ENCODE results near the gene ALG1. TPM values are rescaled to one million over a fixed set of nuclear protein-coding genes. Genes with fewer than 3 reads are reported as not detected.
"Not testable (repeated sequence)": the region's sequence is repeated elsewhere in the genome, so short reads cannot be mapped to it uniquely, and the experiment has no call there.

Gene ALG1
- total and polyA plus RNA-seq, 2 of the 13 experiments (the other 11 are each of a cell fraction or from before 2014, with no cell fraction given): 43.3 to 75.6 TPM

DNA sequence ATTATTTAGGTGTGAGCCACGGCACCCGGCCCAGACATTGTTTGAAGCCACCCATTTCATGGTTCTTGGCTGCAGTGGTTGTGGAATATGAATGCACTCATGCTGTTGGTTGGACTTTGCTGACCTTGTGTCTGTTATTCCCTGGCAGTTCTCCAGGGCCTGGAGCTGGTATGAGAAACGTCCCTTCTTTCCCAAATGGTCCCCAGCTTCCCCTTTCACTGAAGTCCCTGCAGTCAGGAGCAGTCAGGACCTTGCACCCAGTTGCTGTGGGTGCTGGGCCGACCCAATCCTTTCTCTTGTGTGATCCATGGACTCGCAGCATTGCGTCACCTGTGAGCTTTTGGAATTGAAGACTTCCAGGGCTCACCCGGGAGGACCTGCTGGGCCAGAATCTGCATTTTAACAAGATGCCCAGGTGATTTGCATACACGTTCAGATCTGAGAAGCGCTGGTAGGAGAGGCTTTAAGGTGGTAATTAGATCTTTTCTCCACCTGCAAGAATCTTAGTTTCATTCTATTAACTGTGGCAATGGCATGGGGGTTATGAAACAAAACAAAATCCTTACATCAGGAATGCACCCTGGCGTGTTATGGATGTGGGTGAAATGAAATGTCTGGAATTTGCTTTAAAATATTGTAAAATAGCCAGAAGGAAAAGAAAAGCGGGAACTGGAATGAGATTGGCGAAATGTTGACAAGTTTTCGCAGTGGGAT, 63.3 kb downstream of the ALG1 start (continued):
- peak in 1 of 2 experiments; percentile 49; a peak in 2 of 4 replicates for TF ChIP-seq POLR2A (IDR thresholded peaks at IDR 0.05; ENCODE audit: insufficient read depth in 1 of 2, low read depth in 2 of 2, low read length in 2 of 2)
- peak; percentile 63; the same call in 1 of the 2 replicates for TF ChIP-seq KDM3A (CRISPR knock-in tag; IDR thresholded peaks at IDR 0.05; ENCODE audit: low read depth)
- TF ChIP-seq KLF9 (CRISPR knock-in tag; IDR thresholded peaks at IDR 0.05; ENCODE audit: low read depth): peak; percentile 85; the same call in 1 of the 2 replicates
- peak; percentile 71 for TF ChIP-seq FOXA3 (CRISPR knock-in tag; IDR thresholded peaks at IDR 0.05)
- TF ChIP-seq, protein P1, sequence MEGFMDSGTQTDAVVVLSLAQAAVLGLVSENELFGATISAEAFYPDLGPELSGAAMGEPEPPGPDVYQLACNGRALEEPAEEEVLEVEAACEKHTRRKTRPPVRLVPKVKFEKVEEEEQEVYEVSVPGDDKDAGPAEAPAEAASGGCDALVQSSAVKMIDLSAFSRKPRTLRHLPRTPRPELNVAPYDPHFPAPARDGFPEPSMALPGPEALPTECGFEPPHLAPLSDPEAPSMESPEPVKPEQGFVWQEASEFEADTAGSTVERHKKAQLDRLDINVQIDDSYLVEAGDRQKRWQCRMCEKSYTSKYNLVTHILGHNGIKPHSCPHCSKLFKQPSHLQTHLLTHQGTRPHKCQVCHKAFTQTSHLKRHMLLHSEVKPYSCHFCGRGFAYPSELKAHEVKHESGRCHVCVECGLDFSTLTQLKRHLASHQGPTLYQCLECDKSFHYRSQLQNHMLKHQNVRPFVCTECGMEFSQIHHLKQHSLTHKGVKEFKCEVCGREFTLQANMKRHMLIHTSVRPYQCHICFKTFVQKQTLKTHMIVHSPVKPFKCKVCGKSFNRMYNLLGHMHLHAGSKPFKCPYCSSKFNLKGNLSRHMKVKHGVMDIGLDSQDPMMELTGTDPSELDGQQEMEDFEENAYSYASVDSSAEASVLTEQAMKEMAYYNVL (CRISPR knock-in tag; IDR thresholded peaks at IDR 0.05; ENCODE audit: borderline replicate concordance): peak; percentile 82; the same call in 1 of the 2 replicates
- TF ChIP-seq IRF9 (CRISPR knock-in tag; IDR thresholded peaks at IDR 0.05; ENCODE audit: borderline replicate concordance): peak; percentile 69; the same call in 1 of the 2 replicates
- TF ChIP-seq CEBPB (IDR thresholded peaks at IDR 0.05; ENCODE audit: borderline replicate concordance, low read depth, low read length): peak; percentile 97
- TF ChIP-seq KDM2A (CRISPR knock-in tag; IDR thresholded peaks at IDR 0.05; ENCODE audit: borderline replicate concordance, low read depth): peak; percentile 69; the same call in 1 of the 2 replicates
- TF ChIP-seq ZNF136 (CRISPR knock-in tag; IDR thresholded peaks at IDR 0.05; ENCODE audit: low read depth): peak; percentile 76; the same call in 1 of the 2 replicates
- TF ChIP-seq ZNF556 (CRISPR knock-in tag; IDR thresholded peaks at IDR 0.05; ENCODE audit: borderline replicate concordance): 0 out of 2 replicates have a peak, but pooled peaks have one; percentile 78
- peak; percentile 92; the same call in 1 of the 2 replicates for TF ChIP-seq ZNF580 (CRISPR knock-in tag; IDR thresholded peaks at IDR 0.05; ENCODE audit: borderline replicate concordance, low read depth)
- TF ChIP-seq MED13 (CRISPR knock-in tag; IDR thresholded peaks at IDR 0.05): peak; percentile 36; the same call in 1 of the 2 replicates
- peak; percentile 73; the same call in 1 of the 2 replicates for TF ChIP-seq YEATS4 (CRISPR knock-in tag; IDR thresholded peaks at IDR 0.05; ENCODE audit: borderline replicate concordance)
- TF ChIP-seq NONO (IDR thresholded peaks at IDR 0.05): not testable (repeated sequence)
- TF ChIP-seq NONO (CRISPR knock-in tag; conservative IDR thresholded peaks at IDR 0.05): peak; percentile 92; the same call in 1 of the 2 replicates
- TF ChIP-seq, protein P2, sequence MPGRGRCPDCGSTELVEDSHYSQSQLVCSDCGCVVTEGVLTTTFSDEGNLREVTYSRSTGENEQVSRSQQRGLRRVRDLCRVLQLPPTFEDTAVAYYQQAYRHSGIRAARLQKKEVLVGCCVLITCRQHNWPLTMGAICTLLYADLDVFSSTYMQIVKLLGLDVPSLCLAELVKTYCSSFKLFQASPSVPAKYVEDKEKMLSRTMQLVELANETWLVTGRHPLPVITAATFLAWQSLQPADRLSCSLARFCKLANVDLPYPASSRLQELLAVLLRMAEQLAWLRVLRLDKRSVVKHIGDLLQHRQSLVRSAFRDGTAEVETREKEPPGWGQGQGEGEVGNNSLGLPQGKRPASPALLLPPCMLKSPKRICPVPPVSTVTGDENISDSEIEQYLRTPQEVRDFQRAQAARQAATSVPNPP (CRISPR knock-in tag; IDR thresholded peaks at IDR 0.05): 0 out of 2 replicates have a peak, but pooled peaks have one; percentile 65
- TF ChIP-seq SPEN (CRISPR knock-in tag; IDR thresholded peaks at IDR 0.05; ENCODE audit: low read depth): peak; percentile 85
- TF ChIP-seq, protein P3, sequence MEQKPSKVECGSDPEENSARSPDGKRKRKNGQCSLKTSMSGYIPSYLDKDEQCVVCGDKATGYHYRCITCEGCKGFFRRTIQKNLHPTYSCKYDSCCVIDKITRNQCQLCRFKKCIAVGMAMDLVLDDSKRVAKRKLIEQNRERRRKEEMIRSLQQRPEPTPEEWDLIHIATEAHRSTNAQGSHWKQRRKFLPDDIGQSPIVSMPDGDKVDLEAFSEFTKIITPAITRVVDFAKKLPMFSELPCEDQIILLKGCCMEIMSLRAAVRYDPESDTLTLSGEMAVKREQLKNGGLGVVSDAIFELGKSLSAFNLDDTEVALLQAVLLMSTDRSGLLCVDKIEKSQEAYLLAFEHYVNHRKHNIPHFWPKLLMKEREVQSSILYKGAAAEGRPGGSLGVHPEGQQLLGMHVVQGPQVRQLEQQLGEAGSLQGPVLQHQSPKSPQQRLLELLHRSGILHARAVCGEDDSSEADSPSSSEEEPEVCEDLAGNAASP (CRISPR knock-in tag; IDR thresholded peaks at IDR 0.05; ENCODE audit: borderline replicate concordance): peak; percentile 91; the same call in 1 of the 2 replicates
- peak; percentile 60; the same call in 1 of the 2 replicates for TF ChIP-seq ZSCAN9 (CRISPR knock-in tag; IDR thresholded peaks at IDR 0.05; ENCODE audit: borderline replicate concordance)
- TF ChIP-seq SMAD1 (CRISPR knock-in tag; IDR thresholded peaks at IDR 0.05; ENCODE audit: borderline replicate concordance, low read depth): peak; percentile 82; the same call in 1 of the 2 replicates
- TF ChIP-seq TOE1 (CRISPR knock-in tag; IDR thresholded peaks at IDR 0.05): peak; percentile 48; the same call in 1 of the 2 replicates
- TF ChIP-seq, protein P4, sequence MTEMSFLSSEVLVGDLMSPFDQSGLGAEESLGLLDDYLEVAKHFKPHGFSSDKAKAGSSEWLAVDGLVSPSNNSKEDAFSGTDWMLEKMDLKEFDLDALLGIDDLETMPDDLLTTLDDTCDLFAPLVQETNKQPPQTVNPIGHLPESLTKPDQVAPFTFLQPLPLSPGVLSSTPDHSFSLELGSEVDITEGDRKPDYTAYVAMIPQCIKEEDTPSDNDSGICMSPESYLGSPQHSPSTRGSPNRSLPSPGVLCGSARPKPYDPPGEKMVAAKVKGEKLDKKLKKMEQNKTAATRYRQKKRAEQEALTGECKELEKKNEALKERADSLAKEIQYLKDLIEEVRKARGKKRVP (CRISPR knock-in tag; IDR thresholded peaks at IDR 0.05): peak in 1 of 2 experiments; percentile 95; a peak in 2 of 4 replicates
